GM10266 (cell line): ENCODE data around the gene GAL3ST1.

Experiments used
- DNase-seq: peaks from one replicate; pipeline ENCODE4 v3.0.0; 2012; ENCODE audit errors: extremely low spot score
- TF ChIP-seq, protein P1 (sequence below): IDR thresholded peaks from 2 replicates; pipeline ENCODE4 v1.5.1; 2012; ENCODE audit warnings: mild to moderate bottlenecking, low read depth; ENCODE audit not compliant: control insufficient read depth, insufficient read depth; ENCODE audit errors: missing control alignments

Gene GAL3ST1

DNA sequence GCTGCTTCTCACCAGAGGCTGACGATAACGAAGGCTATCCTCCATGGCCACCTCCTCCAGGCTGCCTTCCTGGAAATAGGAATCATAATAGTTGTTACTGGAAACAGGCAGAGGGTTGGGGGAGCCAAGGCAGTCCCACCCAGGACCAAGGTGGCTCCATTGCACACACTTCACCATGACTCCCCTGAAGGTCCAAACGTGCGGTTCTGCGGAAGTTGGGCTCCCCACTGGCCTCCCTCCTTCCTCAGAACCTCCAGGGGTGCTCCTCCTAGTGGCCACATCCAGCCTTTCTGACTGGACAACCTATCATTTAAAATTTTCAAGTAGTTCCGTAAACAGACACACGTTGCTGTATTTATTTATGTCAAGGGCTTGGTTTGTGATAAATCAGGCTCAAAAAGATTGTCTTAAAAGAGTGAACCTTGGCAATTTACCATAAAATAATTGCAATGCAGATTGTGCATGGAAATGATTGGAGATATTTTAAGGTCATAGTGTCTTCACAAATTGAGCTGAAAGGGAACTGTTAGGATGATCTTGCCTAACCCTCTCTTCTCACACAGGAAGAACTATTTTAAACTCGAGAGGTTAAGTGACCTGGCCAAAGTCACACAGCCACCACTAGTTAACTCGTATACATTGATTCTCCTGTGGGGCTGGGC, 31.1 kb upstream of the GAL3ST1 start:
- TF ChIP-seq, protein P1, sequence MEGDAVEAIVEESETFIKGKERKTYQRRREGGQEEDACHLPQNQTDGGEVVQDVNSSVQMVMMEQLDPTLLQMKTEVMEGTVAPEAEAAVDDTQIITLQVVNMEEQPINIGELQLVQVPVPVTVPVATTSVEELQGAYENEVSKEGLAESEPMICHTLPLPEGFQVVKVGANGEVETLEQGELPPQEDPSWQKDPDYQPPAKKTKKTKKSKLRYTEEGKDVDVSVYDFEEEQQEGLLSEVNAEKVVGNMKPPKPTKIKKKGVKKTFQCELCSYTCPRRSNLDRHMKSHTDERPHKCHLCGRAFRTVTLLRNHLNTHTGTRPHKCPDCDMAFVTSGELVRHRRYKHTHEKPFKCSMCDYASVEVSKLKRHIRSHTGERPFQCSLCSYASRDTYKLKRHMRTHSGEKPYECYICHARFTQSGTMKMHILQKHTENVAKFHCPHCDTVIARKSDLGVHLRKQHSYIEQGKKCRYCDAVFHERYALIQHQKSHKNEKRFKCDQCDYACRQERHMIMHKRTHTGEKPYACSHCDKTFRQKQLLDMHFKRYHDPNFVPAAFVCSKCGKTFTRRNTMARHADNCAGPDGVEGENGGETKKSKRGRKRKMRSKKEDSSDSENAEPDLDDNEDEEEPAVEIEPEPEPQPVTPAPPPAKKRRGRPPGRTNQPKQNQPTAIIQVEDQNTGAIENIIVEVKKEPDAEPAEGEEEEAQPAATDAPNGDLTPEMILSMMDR: peak; percentile 69
- peak; percentile 73 for DNase-seq

DNA sequence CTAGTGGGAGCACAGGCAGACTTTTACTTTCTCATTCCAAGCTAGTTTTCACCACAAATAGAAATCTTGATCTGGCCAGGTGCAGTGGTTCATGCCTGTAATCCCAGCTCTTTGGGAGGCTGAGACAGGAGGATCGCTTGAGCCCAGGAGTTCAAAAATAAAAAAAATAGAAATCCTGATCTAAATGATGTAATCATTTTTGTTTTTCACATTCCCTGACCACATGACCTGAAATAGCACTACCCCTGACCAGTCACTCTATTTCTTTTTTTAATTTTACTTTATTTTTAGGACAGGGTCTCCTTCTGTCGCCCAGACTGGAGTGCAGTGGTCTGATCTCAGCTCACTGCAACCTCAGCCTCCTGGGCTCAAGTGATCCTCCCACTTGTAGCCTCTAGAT, 30.3 kb upstream of the GAL3ST1 start:
- DNase-seq: no peak

DNA sequence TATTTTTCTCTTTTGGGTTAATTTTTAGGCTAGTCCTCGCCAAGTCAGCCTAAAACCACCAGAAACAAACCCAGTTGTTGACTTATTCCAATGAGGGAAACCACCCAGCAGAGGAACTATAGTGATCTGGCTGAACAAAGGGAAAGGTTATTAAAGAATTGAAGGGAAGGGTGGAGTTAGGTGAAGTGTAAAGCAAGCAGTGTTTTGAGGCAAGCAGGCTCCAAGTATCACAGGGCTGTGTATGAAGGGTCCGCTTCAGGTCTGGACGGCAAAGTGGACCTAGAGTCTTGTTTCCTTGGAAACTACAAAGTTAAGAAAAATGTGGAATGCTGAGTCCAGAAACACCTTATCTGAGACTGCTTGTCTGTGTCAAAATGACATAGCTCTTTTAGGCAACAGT, 29.3 kb upstream of the GAL3ST1 start:
- TF ChIP-seq, protein P1: no peak

More for the DNA sequence above, 30.3 kb upstream of the GAL3ST1 start:
- TF ChIP-seq, protein P1: no peak

DNA sequence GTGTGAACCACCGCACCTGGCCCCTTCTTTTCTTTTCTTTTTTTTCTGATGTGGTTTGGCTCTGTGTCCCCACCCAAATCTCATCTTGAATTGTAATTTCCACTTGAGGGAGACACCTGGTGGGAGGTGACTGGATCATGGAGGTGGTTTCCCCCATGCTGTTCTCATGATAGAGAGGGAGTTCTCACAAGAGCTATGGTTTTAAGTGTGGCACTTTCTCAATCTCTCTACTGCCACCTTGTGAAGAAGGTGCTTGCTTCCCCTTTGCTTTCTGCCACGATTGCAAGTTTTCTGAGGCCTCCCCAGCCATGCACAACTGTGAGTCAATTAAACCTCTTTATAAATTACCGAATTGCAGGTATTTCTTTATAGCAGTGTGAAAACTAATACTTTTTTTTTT, 27.6 kb upstream of the GAL3ST1 start:
- no peak for DNase-seq
- TF ChIP-seq, protein P1: peak; percentile 45

More for the DNA sequence above, 29.3 kb upstream of the GAL3ST1 start:
- no peak for DNase-seq

DNA sequence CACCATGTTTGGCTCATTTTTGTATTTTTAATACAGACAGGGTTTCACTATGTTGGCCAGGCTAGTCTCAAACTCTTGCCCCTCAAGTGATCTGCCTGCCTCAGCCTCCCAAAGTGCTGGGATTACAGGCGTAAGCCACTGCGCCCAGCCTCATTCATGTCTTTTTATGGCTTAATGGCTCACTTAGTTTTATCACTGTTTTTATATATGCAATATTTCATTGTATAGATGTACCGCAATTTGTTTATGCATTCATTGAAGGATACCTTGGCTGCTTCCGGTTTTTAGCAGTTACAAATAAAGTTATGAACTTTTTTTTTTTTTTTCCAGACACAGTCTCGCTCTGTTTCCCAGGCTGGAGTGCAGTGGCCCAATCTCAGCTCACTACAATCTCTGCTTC, 27.0 kb upstream of the GAL3ST1 start:
- TF ChIP-seq, protein P1: no peak
- DNase-seq: no peak

DNA sequence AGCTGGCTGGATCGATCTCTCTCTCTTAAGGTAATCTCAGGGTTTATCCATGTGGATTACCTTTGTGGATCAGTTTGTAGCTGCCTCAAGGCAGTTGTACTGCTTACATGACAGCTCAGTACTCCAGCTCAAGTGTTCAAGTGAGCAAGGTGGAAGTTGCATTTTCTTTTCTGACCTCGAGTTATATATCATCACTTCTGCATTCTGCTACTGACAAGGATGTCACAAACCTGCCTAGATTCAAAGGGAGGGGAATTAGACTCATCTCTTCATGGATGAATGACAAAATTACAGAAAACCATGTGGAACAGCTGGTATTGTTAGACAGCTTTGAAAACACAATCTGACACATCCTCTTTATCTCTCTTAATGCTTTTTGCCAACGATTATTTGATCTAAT, 26.5 kb upstream of the GAL3ST1 start:
- no peak for DNase-seq
- TF ChIP-seq, protein P1: no peak

DNA sequence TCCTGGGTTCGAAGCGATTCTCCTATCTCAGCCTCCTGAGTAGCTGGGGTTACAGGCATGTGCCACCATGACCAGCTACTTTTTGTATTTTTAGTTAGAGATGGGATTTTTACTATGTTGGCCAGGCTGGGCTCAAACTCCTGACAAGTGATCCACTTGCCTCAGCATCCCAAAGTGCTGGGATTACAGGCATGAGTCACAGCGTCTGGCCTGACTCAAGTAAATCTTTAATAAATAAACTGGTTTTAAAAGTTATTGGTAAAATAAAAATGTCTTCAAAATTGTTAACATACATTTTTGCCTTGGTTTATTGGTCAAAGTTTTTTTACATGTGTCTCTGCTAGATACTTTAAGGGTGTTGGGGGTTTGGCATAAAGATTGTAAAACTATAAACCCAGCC, 24.5 kb upstream of the GAL3ST1 start:
- TF ChIP-seq, protein P1: no peak
- no peak for DNase-seq
